Fibroblast of pulmonary artery (primary cell): ENCODE data around the gene SPIN1.

Source experiments
- DNase-seq: peaks from one replicate; pipeline ENCODE4 v3.0.0-alpha.2; 2010; ENCODE audit warnings: low read depth
- H3K4me3 ChIP-seq: replicated peaks from 2 replicates; pipeline ENCODE4 v1.5.1; 2011; ENCODE audit warnings: low read depth, mild to moderate bottlenecking, control low read depth, low read length, moderate library complexity
- TF ChIP-seq, protein P1 (sequence below): IDR thresholded peaks from 2 replicates; pipeline ENCODE4 v1.5.1; 2011; ENCODE audit warnings: mild to moderate bottlenecking, control low read depth, low read length, inconsistent platforms; ENCODE audit errors: missing control alignments

SPIN1 gene

DNA sequence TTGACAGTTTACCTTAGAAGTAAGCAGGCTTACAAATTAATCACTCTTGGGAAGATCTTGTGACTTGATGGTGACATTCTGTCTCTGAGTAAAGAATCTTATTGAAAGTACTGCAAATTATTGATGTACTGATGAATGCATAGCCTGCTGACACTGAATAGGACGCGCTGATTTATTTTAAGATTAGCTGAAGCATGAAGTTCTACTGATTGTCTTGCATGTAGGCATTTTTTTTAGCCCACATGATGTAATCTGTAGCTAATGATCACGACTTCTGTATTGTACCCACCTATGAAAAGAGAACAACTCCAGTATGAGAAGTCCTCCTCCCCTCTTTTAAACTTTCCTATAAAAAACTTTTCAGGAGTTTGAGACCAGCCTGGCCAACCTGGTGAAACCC lies 28.3 kb upstream of the SPIN1 start:
- no peak overlapping the region for H3K4me3 ChIP-seq
- DNase-seq, result no peak
- TF ChIP-seq, protein P1, sequence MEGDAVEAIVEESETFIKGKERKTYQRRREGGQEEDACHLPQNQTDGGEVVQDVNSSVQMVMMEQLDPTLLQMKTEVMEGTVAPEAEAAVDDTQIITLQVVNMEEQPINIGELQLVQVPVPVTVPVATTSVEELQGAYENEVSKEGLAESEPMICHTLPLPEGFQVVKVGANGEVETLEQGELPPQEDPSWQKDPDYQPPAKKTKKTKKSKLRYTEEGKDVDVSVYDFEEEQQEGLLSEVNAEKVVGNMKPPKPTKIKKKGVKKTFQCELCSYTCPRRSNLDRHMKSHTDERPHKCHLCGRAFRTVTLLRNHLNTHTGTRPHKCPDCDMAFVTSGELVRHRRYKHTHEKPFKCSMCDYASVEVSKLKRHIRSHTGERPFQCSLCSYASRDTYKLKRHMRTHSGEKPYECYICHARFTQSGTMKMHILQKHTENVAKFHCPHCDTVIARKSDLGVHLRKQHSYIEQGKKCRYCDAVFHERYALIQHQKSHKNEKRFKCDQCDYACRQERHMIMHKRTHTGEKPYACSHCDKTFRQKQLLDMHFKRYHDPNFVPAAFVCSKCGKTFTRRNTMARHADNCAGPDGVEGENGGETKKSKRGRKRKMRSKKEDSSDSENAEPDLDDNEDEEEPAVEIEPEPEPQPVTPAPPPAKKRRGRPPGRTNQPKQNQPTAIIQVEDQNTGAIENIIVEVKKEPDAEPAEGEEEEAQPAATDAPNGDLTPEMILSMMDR, result no peak

DNA sequence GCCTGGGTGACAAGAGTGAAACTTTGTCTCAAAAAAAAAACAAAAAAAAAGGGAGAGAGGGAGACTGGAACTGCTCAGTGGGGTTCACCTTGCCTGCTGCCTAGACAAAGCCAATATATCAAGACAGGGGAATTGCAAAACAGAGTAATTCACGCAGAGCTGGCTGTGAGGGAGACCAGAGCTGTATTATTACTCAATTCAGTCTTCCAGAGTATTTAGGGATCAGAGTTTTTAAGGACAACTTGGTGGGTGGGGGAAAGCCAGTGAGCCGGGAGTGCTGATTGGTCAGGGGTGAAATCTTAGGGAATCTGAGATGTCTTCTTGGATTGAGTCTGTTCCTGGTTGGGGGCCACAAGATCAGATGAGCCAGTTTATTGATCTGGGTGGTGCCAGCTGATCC lies 25.6 kb upstream of the SPIN1 start:
- TF ChIP-seq, protein P1, result no peak
- DNase-seq, result no peak
- no peak overlapping the region for H3K4me3 ChIP-seq

DNA sequence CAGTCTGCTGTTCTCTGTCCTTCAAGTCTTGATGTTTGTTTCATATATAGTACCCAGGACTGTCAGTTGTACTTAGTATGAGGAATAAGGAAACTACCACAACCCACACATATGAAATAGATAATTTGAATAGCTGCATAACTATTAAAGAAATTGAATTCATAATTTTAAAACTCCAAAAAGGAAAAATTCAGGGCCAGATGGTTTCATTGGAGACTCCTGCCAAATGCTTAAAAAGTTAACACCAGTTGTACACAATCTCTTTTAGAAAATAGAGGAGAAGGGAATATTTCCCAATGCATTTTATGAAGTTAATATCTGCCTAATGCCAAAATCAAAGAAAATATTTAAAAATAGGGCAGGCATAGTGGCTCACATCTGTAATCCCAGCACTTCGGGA lies 24.6 kb upstream of the SPIN1 start:
- H3K4me3 ChIP-seq, result no peak overlapping the region
- no peak for DNase-seq
- TF ChIP-seq, protein P1, result no peak

DNA sequence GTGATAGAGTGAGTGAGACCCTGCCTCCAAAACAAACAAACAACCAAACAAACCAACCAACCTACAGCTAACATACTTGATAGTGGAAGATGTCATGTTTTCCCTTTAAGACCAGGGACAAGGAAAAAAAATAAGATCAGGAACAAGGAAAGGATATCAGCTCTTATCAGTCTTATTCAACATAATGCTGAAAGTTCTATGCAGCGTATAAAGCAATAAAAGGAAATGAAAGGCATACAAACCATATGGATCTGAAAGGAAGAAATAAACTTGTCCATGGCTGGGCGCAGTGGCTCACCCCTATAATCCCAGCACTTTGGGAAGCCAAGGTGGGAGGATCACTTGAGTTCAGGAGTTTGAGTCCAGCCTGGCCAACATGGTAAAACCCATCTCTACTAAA lies 23.5 kb upstream of the SPIN1 start:
- H3K4me3 ChIP-seq, result no peak overlapping the region
- DNase-seq, result no peak
- TF ChIP-seq, protein P1, result no peak

DNA sequence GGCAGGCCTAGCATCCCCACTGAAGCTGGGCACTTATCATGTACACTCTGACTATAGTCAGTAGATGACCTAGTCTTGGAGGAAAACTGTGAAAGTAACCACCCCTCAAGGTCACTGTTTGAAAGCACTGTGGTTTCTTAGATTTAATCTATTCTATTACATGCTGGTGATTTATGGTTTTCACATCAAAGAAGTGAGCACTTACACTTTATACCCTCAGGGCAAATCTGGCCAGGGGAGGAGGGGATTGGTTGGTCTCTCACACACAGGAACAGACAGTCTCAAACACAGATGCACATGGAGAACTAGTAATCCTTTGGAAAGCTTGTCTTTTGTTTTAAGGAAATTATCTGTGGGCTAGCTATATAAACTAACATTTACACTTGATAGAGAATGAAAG lies 17.9 kb upstream of the SPIN1 start:
- TF ChIP-seq, protein P1, result no peak
- H3K4me3 ChIP-seq, result no peak overlapping the region
- no peak for DNase-seq

DNA sequence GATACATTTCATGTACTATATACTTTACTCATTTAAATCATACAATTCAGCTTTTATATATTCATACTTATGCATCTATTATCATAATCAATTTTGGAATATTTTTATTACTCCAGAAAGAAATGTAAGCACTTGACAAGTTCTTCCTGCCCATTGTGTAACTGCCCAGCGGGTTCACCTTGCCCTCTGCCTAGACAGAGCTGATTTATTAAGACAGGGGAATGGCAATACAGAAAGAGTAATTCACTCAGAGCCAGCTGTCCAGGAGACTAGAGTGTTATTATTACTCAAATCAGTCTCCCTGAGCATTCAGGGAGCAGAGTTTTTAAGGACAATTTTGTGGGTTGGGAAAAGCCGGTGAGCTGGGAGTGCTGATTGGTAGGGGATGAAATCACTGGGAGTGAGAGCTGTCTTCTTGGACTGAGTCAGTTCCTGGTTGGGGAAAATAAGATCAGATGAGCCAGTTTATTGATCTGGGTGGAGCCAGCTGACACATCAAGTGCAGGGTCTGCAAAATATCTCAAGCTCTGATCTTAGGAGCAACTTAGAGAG lies 16.1 kb upstream of the SPIN1 start:
- DNase-seq, result no peak
- TF ChIP-seq, protein P1, result no peak

DNA sequence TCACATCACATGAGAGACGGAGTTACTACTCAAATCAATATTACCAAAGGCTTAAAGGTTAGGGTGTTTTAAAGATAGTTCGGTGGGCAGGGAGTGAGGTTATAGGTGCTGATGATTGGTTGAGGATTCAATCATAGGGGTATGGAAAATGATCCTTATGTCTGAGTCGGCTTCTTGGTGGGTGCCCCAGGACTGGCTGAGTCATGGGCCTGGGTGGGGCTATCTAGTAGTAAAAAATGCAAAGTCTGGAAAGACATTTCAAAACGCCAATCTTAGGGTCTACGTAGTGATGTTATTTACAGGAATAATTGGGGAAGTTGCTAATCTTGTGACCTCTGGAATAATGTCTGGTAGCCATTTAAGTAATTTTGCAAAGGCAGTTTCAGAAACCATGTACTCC lies 15.2 kb upstream of the SPIN1 start:
- TF ChIP-seq, protein P1, result no peak
- no peak for DNase-seq

More for the DNA sequence above, 16.1 kb upstream of the SPIN1 start:
- H3K4me3 ChIP-seq, result no peak overlapping the region

More for the DNA sequence above, 15.2 kb upstream of the SPIN1 start:
- no peak overlapping the region for H3K4me3 ChIP-seq
